Measurements from ENCODE around the gene WDFY2. TPM values are rescaled to one million over a fixed set of nuclear protein-coding genes. Genes with fewer than 3 reads are reported as not detected.

The WDFY2 gene
- total RNA-seq, 4 donors from 2014 or later = 5.2 to 11.5 (median 8.5) TPM

GRCh38 chr13:51675385-51675784 is 91.1 kb downstream of the WDFY2 start:
- Histone ChIP-seq H3K9me3 (no peaks in the 10 kb centered on the region), H3K4me3 (no peak overlapping the region), H3K4me1 (peaks cover 0 to 22% (median 0%) of the 10 kb centered on the region in 3 donors), H3K36me3 (no peaks in the 10 kb centered on the region), H3K27ac (no peak overlapping the region), H3K27me3 (no peaks in the 10 kb centered on the region)
- ATAC-seq = no peak
- no peak for TF ChIP-seq POLR2AphosphoS5 (IDR thresholded peaks at IDR 0.05)
- no peak for TF ChIP-seq EP300 (IDR thresholded peaks at IDR 0.05)
- no peak for TF ChIP-seq CTCF (IDR thresholded peaks at IDR 0.05)
- no peak for TF ChIP-seq POLR2A (IDR thresholded peaks at IDR 0.05)
- 90% methylated on average over 1 of the region's 1 CpG; no CpG with 5 or more reads in 1 of the 2 donors for WGBS, 2 donors (ENCODE audit: low coverage in 1 of 2)

GRCh38 chr13:51675877-51676276 is 91.6 kb downstream of the WDFY2 start:
- Histone ChIP-seq H3K36me3 (no peaks in the 10 kb centered on the region), H3K9me3 (no peaks in the 10 kb centered on the region), H3K4me1 (peaks cover 0 to 22% (median 0%) of the 10 kb centered on the region in 3 donors), H3K27ac (no peak overlapping the region), H3K4me3 (no peak overlapping the region), H3K27me3 (no peaks in the 10 kb centered on the region)
- no peak for ATAC-seq
- no peak for TF ChIP-seq POLR2AphosphoS5 (IDR thresholded peaks at IDR 0.05)
- TF ChIP-seq POLR2A (IDR thresholded peaks at IDR 0.05) = no peak
- TF ChIP-seq EP300 (IDR thresholded peaks at IDR 0.05) = no peak
- TF ChIP-seq CTCF (IDR thresholded peaks at IDR 0.05) = no peak
- 100% methylated on average over 2 to 3 of the region's 3 CpGs for WGBS, 2 donors (ENCODE audit: low coverage in 1 of 2)

GRCh38 chr13:51676739-51677138 is 92.5 kb downstream of the WDFY2 start:
- WGBS, 2 donors (ENCODE audit: low coverage in 1 of 2) = 97 to 100% methylated on average over 3 of the region's 3 CpGs
- H3K4me1 ChIP-seq = peaks cover 0 to 22% (median 0%) of the 10 kb centered on the region in 3 donors
- no peak overlapping the region for H3K4me3 ChIP-seq
- no peaks in the 10 kb centered on the region for H3K9me3 ChIP-seq
- no peak overlapping the region for H3K27ac ChIP-seq
- TF ChIP-seq EP300 (IDR thresholded peaks at IDR 0.05) (no peak), POLR2AphosphoS5 (IDR thresholded peaks at IDR 0.05) (no peak), CTCF (IDR thresholded peaks at IDR 0.05) (no peak), POLR2A (IDR thresholded peaks at IDR 0.05) (no peak)
- no peaks in the 10 kb centered on the region for H3K36me3 ChIP-seq
- H3K27me3 ChIP-seq = no peaks in the 10 kb centered on the region
- no peak for ATAC-seq

- TF ChIP-seq POLR2A (IDR thresholded peaks at IDR 0.05) (no peak), EP300 (IDR thresholded peaks at IDR 0.05) (no peak), CTCF (IDR thresholded peaks at IDR 0.05) (no peak), POLR2AphosphoS5 (IDR thresholded peaks at IDR 0.05) (no peak)
- peaks cover 0 to 16% (median 0%) of the 10 kb centered on the region in 3 donors for H3K4me1 ChIP-seq
- no peaks in the 10 kb centered on the region for H3K36me3 ChIP-seq
- H3K4me3 ChIP-seq = no peak overlapping the region
- no peaks in the 10 kb centered on the region for H3K27me3 ChIP-seq
- no peaks in the 10 kb centered on the region for H3K9me3 ChIP-seq
- no peak overlapping the region for H3K27ac ChIP-seq
- ATAC-seq = no peak
These were observed 94.2 kb downstream of the WDFY2 start for GRCh38 chr13:51678420-51678819.

- H3K4me1 ChIP-seq = peaks cover 0 to 4% (median 0%) of the 10 kb centered on the region in 3 donors
- ATAC-seq = no peak
- no peak overlapping the region for H3K27ac ChIP-seq
- WGBS, 2 donors (ENCODE audit: low coverage in 1 of 2) = 80 to 97% methylated on average over 1 to 3 of the region's 3 CpGs
- TF ChIP-seq CTCF (IDR thresholded peaks at IDR 0.05) = no peak
- no peak for TF ChIP-seq POLR2A (IDR thresholded peaks at IDR 0.05)
- no peak for TF ChIP-seq EP300 (IDR thresholded peaks at IDR 0.05)
- TF ChIP-seq POLR2AphosphoS5 (IDR thresholded peaks at IDR 0.05) = no peak
- H3K9me3 ChIP-seq = no peaks in the 10 kb centered on the region
- H3K4me3 ChIP-seq = no peak overlapping the region
- no peaks in the 10 kb centered on the region for H3K27me3 ChIP-seq
- H3K36me3 ChIP-seq = no peaks in the 10 kb centered on the region
These were observed 95.4 kb downstream of the WDFY2 start for GRCh38 chr13:51679616-51680015.
